Measurements from ENCODE around the gene GMDS.
A peak's percentile ranks its signal among the peaks of the same experiment; 100 is the strongest.

The GMDS gene

GRCh38 chr6:1604158-1605003 lies 641.0 kb downstream of the GMDS start:
- peak; percentile 76 for FAIRE-seq
- peak; percentile 77 for DNase-seq (ENCODE audit: insufficient read length, low spot score)

DNA sequence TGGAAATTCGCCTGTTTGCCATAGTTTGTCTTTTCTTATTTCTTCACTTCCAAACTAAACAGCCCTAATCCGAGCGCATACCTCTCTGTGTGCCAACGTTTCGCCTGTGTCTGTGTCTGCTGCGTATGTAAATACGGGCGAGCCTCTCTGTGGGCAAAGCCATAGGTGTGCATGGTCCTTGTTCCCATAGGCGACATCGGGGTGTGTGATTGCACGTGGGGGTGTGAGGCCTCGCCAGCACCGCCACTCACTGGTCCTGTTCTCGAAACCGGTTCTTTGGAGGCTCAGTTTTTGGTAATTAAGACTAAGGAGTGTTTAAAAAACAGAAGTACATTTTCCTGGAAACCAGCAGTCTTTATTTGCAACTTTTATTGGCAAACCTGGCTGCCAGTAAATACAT lies 641.7 kb downstream of the GMDS start:
- FAIRE-seq (peak; percentile 65), DNase-seq (ENCODE audit: insufficient read length, low spot score) (no peak)

- DNase-seq (ENCODE audit: insufficient read length, low spot score), result no peak
- no peak for FAIRE-seq
Measured at GRCh38 chr6:1602049-1602713, 643.2 kb downstream of the GMDS start.

GRCh38 chr6:1601158-1602048 lies 644.0 kb downstream of the GMDS start:
- FAIRE-seq (no peak), DNase-seq (ENCODE audit: insufficient read length, low spot score) (no peak)

GRCh38 chr6:1600764-1601157 lies 644.6 kb downstream of the GMDS start:
- FAIRE-seq (no peak), DNase-seq (ENCODE audit: insufficient read length, low spot score) (no peak)

DNA sequence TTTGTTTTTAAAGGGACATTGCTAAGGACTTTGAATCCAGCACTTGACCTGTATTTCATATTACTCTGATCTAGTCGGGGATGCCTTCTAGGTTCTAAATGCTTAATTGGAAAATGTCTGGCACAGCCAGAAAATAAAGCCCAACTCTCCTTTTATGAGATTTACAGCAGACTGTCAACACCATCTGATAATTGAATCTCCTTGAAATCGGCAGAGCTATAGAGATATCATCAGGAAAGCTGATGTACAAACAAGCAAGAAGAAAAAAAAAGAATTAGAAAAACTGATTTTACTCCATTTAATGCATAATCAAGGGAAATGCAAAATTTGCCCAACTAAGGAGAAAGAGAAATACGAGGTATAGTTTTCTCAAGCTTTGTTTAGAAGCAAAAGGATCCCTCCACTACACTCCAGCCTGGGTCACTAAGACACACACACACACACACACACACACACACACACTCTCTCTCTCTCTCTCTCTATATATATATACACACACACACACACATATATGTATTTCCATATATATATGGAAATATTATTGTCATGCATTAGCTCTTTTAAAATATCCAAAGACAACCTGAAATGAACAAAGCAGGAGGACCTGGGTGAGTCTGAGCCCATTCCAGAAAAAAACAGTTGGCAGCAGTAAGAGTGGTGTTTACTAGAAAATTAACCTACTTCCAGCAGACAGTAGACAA lies 645.2 kb downstream of the GMDS start:
- DNase-seq (ENCODE audit: insufficient read length, low spot score), result no peak

DNA sequence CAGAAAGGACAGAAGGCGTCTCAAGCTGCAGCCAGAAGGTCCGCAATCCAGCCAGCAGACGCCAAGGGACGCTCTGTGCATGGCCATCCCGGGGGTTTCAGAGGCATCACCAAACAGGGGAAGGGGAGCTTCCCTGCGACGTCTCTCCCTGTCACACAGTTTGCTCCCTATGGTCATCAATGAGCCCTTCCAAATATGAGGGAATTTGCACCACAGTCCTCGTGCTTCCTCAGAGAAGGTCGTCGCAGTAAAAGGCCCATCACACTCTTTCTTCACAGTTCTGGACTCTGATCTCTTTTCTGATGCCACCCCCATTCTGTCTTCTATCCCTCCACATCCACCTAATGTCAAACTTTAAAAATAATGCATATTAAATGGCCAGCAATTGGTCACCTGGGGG lies 645.9 kb downstream of the GMDS start:
- no peak for DNase-seq (ENCODE audit: insufficient read length, low spot score)
- FAIRE-seq, result no peak

More for the DNA sequence above, 645.2 kb downstream of the GMDS start:
- FAIRE-seq, result no peak

DNA sequence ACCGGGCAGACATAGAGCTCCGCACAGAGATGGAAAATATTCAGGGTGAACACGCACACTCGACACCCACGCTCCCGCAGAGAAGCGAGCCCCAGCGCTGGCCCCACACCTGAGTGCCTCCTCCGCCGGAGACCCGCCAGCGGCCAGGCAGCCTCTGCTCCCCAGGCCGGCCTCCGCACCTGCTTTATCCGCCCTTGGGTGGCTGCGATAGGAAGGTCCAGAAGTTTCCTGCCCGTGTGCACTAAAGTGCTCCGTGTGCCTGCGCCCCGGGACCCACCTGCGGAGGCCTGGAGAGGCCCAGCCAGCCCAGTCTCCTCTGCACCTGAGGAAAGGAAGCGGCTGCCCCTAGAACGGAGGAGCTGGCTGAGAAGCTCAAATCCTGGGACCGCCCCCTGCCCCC lies 646.5 kb downstream of the GMDS start:
- DNase-seq (ENCODE audit: insufficient read length, low spot score) (no peak), FAIRE-seq (no peak)

DNA sequence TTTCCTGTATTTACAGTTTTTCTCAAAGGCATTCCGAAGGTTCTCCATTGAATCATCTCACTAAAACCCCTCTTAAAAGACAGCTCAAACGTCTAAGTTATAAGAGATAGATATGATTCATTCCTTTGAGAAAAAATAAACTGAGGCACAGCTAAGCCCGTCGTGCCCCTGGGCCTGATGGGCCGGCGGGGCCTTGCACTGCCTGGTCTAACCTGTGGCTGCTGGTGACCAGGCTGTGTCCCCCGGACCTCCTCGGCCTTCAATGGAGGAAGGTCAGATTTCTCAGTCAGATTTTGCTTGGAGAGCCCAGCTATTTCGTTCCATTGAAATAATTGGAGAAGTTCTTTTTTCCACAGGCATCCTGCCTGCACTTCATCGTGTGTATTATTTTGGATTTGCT lies 647.0 kb downstream of the GMDS start:
- DNase-seq (ENCODE audit: insufficient read length, low spot score) (no peak), FAIRE-seq (no peak)

GRCh38 chr6:1597924-1598323 lies 647.5 kb downstream of the GMDS start:
- DNase-seq (ENCODE audit: insufficient read length, low spot score), result no peak
- FAIRE-seq, result no peak

DNA sequence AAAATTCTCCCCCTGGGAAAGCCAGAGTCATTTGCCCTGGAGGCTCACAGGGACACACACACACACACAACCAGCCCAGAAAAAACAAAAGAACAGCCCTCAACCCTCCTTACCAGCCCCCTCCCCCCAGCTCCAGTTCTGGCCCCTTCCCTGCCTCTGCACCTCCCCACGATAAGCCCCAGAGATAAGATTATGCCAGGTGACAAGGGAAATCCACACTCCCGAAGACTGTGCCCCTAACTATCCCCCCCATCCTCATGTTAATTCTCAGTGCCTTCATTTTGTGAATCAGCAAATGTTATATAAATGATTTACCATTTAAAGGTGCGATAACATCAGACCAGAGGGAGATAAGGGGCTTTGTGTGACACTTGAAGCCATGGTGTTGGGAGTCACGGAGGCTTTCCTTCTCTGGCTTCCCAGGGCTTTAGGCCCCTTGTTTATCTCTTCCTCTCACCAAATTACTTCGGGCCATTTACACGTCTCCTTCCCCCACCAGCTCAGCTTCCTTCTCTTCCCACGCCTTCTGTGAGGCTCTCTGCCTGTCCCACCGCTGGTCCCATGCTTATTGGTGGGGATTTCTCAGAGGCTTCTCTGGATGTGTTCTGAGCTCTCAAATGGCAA lies 648.2 kb downstream of the GMDS start:
- FAIRE-seq (no peak), DNase-seq (ENCODE audit: insufficient read length, low spot score) (no peak)

DNA sequence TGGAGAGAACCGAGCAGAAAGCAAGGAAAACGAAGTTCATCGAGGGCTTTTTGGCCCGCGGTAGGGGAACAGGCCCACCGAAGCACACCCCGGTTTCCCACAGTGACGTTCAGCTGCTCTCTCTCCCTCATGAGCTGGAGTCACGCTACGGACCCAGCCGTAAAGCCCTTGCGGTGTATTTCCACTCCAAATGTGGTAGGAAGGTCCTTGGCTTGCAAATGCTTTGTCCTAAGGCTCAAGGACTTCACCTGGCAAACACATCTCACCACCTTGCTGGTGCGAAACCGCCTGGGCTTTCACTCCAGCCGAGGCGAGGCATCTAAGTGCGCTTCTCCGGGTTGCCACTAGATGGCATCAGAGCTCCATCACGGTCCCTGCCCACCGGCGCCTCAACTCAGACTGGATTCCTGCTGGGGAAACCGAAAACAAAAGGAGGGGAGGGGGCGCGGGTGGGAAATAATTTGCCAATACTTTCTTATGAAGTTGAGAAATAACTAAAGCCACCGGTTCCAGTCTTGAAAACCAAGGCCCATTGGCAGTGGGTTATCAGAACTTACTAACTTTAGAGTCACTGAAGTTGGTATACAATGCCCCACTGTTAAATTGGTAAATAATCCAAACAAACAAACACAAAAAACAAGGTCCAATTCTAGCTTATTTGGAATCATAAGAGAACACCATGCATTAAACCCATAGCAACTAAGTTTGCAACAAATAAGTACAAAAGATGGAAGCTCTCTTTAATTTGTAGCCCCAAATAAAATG lies 649.1 kb downstream of the GMDS start:
- FAIRE-seq (peak; percentile 74), DNase-seq (ENCODE audit: insufficient read length, low spot score) (peak; percentile 80)

GRCh38 chr6:1595271-1596087 lies 649.9 kb downstream of the GMDS start:
- DNase-seq (ENCODE audit: insufficient read length, low spot score), result no peak
- no peak for FAIRE-seq

GRCh38 chr6:1594445-1595200 lies 650.8 kb downstream of the GMDS start:
- no peak for FAIRE-seq
- DNase-seq (ENCODE audit: insufficient read length, low spot score), result no peak

GRCh38 chr6:1593958-1594314 lies 651.5 kb downstream of the GMDS start:
- FAIRE-seq (no peak), DNase-seq (ENCODE audit: insufficient read length, low spot score) (no peak)

DNA sequence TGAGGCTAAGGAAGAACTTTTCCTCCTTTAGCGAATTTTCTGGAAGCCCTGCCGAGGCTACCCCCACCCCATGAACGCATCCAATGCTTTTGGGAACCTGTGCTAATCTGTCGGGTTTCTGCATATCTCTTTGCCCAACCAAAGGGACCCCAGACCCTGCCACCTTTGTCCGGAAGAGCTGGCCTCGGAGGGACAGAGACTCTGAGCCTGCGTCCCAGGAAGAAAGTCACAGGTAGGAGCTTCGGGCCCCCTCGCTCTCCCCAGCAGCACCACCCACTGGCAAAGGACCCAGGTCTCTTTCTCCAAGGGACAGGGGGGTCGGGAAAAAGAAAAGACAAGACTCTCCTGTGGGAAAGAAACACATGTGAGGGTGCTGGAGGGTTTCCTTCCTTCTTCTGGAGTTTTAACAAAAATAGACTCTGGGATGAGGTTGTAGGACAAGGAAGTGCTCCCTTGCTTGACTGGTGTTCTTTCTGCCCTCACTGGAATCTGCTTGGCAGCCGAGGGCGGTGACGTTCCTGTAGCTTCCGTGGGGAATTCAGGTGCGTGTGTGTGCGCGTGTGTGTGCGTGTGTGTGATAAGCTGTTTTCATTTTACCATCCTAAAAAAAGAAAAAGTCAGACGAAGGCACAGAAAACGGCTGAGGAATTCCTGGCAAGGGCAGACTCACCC lies 652.0 kb downstream of the GMDS start:
- no peak for FAIRE-seq

GRCh38 chr6:1592852-1593251 lies 652.6 kb downstream of the GMDS start:
- DNase-seq (ENCODE audit: insufficient read length, low spot score) (no peak), FAIRE-seq (no peak)

More for the DNA sequence above, 652.0 kb downstream of the GMDS start:
- DNase-seq (ENCODE audit: insufficient read length, low spot score), result no peak

All from HTR-8/SVneo (cell line).